Measurements from ENCODE around the gene SUPT20H. TPM values are rescaled to one million over a fixed set of nuclear protein-coding genes. Genes with fewer than 3 reads are reported as not detected.
A peak's percentile ranks its signal among the peaks of the same experiment; 100 is the strongest.

The SUPT20H gene
- total and polyA plus RNA-seq, 2 experiments from 2014 or later, result 68.7 to 98.2 TPM

GRCh38 chr13:37101201-37101600 is 41.7 kb upstream of the SUPT20H start:
- peaks cover 4% of the 10 kb centered on the region; the same call in 1 of the 2 replicates for H3K9me2 ChIP-seq (ENCODE audit: insufficient read depth)
- Mint-ChIP-seq H3K36me3 (ENCODE audit: low read depth) (no peaks in the 10 kb centered on the region; the same call in 2 of the 3 replicates), H3K9me3 (no peaks in the 10 kb centered on the region), H3K4me1 (peaks cover 10% of the 10 kb centered on the region), H3K27me3 (ENCODE audit: insufficient read depth, low read depth, poor library complexity) (peaks cover 2% of the 10 kb centered on the region), H3K27ac (no peak overlapping the region), H3K4me3 (no peak overlapping the region)
- H3K36me3 ChIP-seq (ENCODE audit: insufficient read depth), result no peaks in the 10 kb centered on the region
- no peak overlapping the region for H3K27ac ChIP-seq (ENCODE audit: low read depth)
- DNase-seq (ENCODE audit: low spot score) (no peak), ATAC-seq (no peak)
- H3K79me2 ChIP-seq (replicated peaks; ENCODE audit: insufficient read depth), result no peaks in the 10 kb centered on the region
- TF ChIP-seq ZNF114 (CRISPR knock-in tag; IDR thresholded peaks at IDR 0.05) (no peak), EZH2phosphoT487 (IDR thresholded peaks at IDR 0.05; ENCODE audit: unreplicated experiment) (no peak)
- TF ChIP-seq, protein P1, sequence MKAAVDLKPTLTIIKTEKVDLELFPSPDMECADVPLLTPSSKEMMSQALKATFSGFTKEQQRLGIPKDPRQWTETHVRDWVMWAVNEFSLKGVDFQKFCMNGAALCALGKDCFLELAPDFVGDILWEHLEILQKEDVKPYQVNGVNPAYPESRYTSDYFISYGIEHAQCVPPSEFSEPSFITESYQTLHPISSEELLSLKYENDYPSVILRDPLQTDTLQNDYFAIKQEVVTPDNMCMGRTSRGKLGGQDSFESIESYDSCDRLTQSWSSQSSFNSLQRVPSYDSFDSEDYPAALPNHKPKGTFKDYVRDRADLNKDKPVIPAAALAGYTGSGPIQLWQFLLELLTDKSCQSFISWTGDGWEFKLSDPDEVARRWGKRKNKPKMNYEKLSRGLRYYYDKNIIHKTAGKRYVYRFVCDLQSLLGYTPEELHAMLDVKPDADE (IDR thresholded peaks at IDR 0.05), result no peak
- peaks cover 2% of the 10 kb centered on the region; the same call in 1 of the 2 replicates for H3K4me1 ChIP-seq (ENCODE audit: insufficient read depth)
- no peaks in the 10 kb centered on the region for H3K27me3 ChIP-seq (ENCODE audit: insufficient read depth)
- H3K4me3 ChIP-seq, result no peak overlapping the region
- no peaks in the 10 kb centered on the region for H3F3A ChIP-seq (replicated peaks; ENCODE audit: low read depth)
- H4K20me1 ChIP-seq (replicated peaks; ENCODE audit: insufficient read depth), result no peaks in the 10 kb centered on the region
- H3K4me2 ChIP-seq, result no peak overlapping the region
- H2AFZ ChIP-seq, result peak overlapping the region; percentile 23; the same call in 1 of the 2 replicates

DNA sequence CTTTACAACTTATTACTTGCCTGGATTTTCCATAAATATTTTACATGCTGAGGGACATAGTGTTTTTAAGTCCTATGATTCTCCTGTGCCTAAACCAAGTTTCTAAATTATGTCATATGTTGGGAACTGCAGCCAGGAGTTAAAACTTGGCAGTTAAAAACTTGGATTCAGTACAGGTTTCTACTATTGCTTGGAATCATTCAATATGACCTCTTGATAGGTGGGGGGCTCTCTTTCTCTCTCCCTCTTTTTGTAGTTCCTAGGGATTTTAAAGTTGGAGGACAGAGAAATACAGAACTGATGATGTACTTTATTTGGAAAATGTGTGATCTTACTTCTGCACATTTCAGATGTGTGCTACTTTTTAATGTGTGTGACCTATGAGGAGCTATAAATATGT is 41.2 kb upstream of the SUPT20H start:
- no peak overlapping the region for H3K4me3 ChIP-seq
- peaks cover 6% of the 10 kb centered on the region; the same call in 2 of the 3 replicates for H3K4me1 Mint-ChIP-seq
- ATAC-seq (no peak), DNase-seq (ENCODE audit: low spot score) (no peak)
- H3K79me2 ChIP-seq (replicated peaks; ENCODE audit: insufficient read depth), result no peaks in the 10 kb centered on the region
- no peaks in the 10 kb centered on the region for H3K9me3 Mint-ChIP-seq
- H3K4me3 Mint-ChIP-seq, result no peak overlapping the region
- no peaks in the 10 kb centered on the region for H4K20me1 ChIP-seq (replicated peaks; ENCODE audit: insufficient read depth)
- H3K4me1 ChIP-seq (ENCODE audit: insufficient read depth), result no peaks in the 10 kb centered on the region
- H3F3A ChIP-seq (replicated peaks; ENCODE audit: low read depth), result no peaks in the 10 kb centered on the region
- H3K36me3 Mint-ChIP-seq (ENCODE audit: low read depth), result no peaks in the 10 kb centered on the region; the same call in 2 of the 3 replicates
- H3K27ac Mint-ChIP-seq, result no peak overlapping the region
- H3K9me2 ChIP-seq (ENCODE audit: insufficient read depth), result peaks cover 2% of the 10 kb centered on the region; the same call in 1 of the 2 replicates
- no peak overlapping the region for H2AFZ ChIP-seq
- H3K4me2 ChIP-seq, result no peak overlapping the region
- H3K27me3 Mint-ChIP-seq (ENCODE audit: insufficient read depth, low read depth, poor library complexity), result peaks cover 2% of the 10 kb centered on the region
- H3K36me3 ChIP-seq (ENCODE audit: insufficient read depth), result no peaks in the 10 kb centered on the region
- H3K27me3 ChIP-seq (ENCODE audit: insufficient read depth), result no peaks in the 10 kb centered on the region
- no peak overlapping the region for H3K27ac ChIP-seq (ENCODE audit: low read depth)
- TF ChIP-seq, protein P2, sequence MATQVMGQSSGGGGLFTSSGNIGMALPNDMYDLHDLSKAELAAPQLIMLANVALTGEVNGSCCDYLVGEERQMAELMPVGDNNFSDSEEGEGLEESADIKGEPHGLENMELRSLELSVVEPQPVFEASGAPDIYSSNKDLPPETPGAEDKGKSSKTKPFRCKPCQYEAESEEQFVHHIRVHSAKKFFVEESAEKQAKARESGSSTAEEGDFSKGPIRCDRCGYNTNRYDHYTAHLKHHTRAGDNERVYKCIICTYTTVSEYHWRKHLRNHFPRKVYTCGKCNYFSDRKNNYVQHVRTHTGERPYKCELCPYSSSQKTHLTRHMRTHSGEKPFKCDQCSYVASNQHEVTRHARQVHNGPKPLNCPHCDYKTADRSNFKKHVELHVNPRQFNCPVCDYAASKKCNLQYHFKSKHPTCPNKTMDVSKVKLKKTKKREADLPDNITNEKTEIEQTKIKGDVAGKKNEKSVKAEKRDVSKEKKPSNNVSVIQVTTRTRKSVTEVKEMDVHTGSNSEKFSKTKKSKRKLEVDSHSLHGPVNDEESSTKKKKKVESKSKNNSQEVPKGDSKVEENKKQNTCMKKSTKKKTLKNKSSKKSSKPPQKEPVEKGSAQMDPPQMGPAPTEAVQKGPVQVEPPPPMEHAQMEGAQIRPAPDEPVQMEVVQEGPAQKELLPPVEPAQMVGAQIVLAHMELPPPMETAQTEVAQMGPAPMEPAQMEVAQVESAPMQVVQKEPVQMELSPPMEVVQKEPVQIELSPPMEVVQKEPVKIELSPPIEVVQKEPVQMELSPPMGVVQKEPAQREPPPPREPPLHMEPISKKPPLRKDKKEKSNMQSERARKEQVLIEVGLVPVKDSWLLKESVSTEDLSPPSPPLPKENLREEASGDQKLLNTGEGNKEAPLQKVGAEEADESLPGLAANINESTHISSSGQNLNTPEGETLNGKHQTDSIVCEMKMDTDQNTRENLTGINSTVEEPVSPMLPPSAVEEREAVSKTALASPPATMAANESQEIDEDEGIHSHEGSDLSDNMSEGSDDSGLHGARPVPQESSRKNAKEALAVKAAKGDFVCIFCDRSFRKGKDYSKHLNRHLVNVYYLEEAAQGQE (IDR thresholded peaks at IDR 0.05; ENCODE audit: unreplicated experiment), result no peak
- TF ChIP-seq ZNF114 (CRISPR knock-in tag; IDR thresholded peaks at IDR 0.05), result no peak
- TF ChIP-seq CTCF (conservative IDR thresholded peaks at IDR 0.05; ENCODE audit: low read depth in 2 of 2), result no peak
- TF ChIP-seq STAT1 (IDR thresholded peaks at IDR 0.05; ENCODE audit: unreplicated experiment), result no peak
- no peak for TF ChIP-seq CREB1 (CRISPR knock-in tag; IDR thresholded peaks at IDR 0.05; ENCODE audit: low read depth)
- no peak for TF ChIP-seq POLR2AphosphoS5 (IDR thresholded peaks at IDR 0.05; ENCODE audit: low read depth)
- no peak for TF ChIP-seq EZH2phosphoT487 (IDR thresholded peaks at IDR 0.05; ENCODE audit: unreplicated experiment)
- TF ChIP-seq, protein P3, sequence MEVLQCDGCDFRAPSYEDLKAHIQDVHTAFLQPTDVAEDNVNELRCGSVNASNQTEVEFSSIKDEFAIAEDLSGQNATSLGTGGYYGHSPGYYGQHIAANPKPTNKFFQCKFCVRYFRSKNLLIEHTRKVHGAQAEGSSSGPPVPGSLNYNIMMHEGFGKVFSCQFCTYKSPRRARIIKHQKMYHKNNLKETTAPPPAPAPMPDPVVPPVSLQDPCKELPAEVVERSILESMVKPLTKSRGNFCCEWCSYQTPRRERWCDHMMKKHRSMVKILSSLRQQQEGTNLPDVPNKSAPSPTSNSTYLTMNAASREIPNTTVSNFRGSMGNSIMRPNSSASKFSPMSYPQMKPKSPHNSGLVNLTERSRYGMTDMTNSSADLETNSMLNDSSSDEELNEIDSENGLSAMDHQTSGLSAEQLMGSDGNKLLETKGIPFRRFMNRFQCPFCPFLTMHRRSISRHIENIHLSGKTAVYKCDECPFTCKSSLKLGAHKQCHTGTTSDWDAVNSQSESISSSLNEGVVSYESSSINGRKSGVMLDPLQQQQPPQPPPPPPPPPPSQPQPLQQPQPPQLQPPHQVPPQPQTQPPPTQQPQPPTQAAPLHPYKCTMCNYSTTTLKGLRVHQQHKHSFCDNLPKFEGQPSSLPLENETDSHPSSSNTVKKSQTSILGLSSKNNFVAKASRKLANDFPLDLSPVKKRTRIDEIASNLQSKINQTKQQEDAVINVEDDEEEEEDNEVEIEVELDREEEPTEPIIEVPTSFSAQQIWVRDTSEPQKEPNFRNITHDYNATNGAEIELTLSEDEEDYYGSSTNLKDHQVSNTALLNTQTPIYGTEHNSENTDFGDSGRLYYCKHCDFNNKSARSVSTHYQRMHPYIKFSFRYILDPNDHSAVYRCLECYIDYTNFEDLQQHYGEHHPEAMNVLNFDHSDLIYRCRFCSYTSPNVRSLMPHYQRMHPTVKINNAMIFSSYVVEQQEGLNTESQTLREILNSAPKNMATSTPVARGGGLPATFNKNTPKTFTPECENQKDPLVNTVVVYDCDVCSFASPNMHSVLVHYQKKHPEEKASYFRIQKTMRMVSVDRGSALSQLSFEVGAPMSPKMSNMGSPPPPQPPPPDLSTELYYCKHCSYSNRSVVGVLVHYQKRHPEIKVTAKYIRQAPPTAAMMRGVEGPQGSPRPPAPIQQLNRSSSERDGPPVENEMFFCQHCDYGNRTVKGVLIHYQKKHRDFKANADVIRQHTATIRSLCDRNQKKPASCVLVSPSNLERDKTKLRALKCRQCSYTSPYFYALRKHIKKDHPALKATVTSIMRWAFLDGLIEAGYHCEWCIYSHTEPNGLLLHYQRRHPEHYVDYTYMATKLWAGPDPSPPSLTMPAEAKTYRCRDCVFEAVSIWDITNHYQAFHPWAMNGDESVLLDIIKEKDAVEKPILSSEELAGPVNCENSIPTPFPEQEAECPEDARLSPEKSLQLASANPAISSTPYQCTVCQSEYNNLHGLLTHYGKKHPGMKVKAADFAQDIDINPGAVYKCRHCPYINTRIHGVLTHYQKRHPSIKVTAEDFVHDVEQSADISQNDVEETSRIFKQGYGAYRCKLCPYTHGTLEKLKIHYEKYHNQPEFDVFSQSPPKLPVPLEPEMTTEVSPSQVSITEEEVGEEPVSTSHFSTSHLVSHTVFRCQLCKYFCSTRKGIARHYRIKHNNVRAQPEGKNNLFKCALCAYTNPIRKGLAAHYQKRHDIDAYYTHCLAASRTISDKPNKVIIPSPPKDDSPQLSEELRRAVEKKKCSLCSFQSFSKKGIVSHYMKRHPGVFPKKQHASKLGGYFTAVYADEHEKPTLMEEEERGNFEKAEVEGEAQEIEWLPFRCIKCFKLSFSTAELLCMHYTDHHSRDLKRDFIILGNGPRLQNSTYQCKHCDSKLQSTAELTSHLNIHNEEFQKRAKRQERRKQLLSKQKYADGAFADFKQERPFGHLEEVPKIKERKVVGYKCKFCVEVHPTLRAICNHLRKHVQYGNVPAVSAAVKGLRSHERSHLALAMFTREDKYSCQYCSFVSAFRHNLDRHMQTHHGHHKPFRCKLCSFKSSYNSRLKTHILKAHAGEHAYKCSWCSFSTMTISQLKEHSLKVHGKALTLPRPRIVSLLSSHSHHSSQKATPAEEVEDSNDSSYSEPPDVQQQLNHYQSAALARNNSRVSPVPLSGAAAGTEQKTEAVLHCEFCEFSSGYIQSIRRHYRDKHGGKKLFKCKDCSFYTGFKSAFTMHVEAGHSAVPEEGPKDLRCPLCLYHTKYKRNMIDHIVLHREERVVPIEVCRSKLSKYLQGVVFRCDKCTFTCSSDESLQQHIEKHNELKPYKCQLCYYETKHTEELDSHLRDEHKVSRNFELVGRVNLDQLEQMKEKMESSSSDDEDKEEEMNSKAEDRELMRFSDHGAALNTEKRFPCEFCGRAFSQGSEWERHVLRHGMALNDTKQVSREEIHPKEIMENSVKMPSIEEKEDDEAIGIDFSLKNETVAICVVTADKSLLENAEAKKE (CRISPR knock-in tag; IDR thresholded peaks at IDR 0.05), result no peak
